Psoas muscle (tissue), 8 donors: ENCODE results near the gene HPSE2. TPM values are rescaled to one million over a fixed set of nuclear protein-coding genes. Genes with fewer than 3 reads are reported as not detected.

ENCODE experiments used
- ATAC-seq, 4 donors: fragments of 200-7000 bp; cut with Tn5 transposase; one replicate each; pipeline ENCODE4 v1.9.1; 2020; ENCODE audit warnings: moderate library complexity in 3 of 4, mild to moderate bottlenecking in 2 of 4
- DNase-seq, 2 donors: peaks; one replicate each; pipeline ENCODE4 v3.0.0-alpha.2; 2020
- H3K27ac ChIP-seq: fragments of 200-600 bp; one replicate; pipeline ENCODE4 v1.8.0; 2022
- H3K27me3 ChIP-seq, 3 donors: fragments of 200-600 bp in 1 of 3; one replicate each; pipeline versions ENCODE4 v1.6.1 to v1.8.0; 2013 to 2022; ENCODE audit warnings: low read length in 2 of 3, mild to moderate bottlenecking in 2 of 3, moderate library complexity in 1 of 3; ENCODE audit not compliant: insufficient read depth in 3 of 3
- H3K36me3 ChIP-seq, 2 donors: fragments of 200-600 bp in 1 of 2; one replicate each; pipeline versions ENCODE4 v1.6.1 to v1.8.0; 2013 to 2022; ENCODE audit warnings: low read depth in 1 of 2, mild to moderate bottlenecking in 1 of 2, moderate library complexity in 1 of 2; ENCODE audit not compliant: insufficient read depth in 1 of 2
- H3K4me1 ChIP-seq: fragments of 200-600 bp; one replicate; pipeline ENCODE4 v1.8.0; 2022
- H3K4me3 ChIP-seq: fragments of 200-600 bp; one replicate; pipeline ENCODE4 v1.8.0; 2022; ENCODE audit warnings: mild to moderate bottlenecking
- H3K9me3 ChIP-seq: fragments of 200-600 bp; one replicate; pipeline ENCODE4 v1.8.0; 2022
- CTCF ChIP-seq: fragments of 200-600 bp; IDR thresholded peaks from one replicate; pipeline ENCODE4 v1.8.0; 2022; ENCODE audit warnings: antibody characterized with exemption
- WGBS, 3 donors: extraction: QIAGEN DNeasy Blood & Tissue Kit; methylation state at CpG; one replicate each; pipeline versions ENCODE4 v1.1.6 to v1.1.7; 2013; 5-methylcytosine and 5-hydroxymethylcytosine counted together
- intact Hi-C, 2 donors: fragments of 100-400 bp; cut with DNase I; formaldehyde crosslinking; loops; one replicate each; pipeline versions ENCODE4 v1.11.0 to v1.14.2; 2022
- polyA plus RNA-seq, 3 donors: library from polyadenylated mRNA; stranded (reverse); fragments of 200-250 nt; gene quantifications; one replicate each; pipeline ENCODE4 v1.2.3, GENCODE V29; 2013
- total RNA-seq, 4 donors: library from RNA; stranded (reverse); fragmentation: NEBNext Ultra II Directional in 2 of 4; extraction: Animal tissue kit (Norgen Biotek cat#: 25700) in 2 of 4; gene quantifications; one replicate each; pipeline versions ENCODE4 v1.2.1 to v1.2.4, GENCODE V29; 2021 to 2023
- donor health status: healthy with polysubstance abuse.
- donor health status: DM: no; HTN: no; CAD: no; lungs with moderate emphysema.
- donor health status: Bipolar disorder and iron deficiency.
- donor health status: healthy.
- donor health status: DM: yes; HTN: yes; CAD: no.
- donor health status: DM: no; HTN: no; CAD: no.
- donor health status: DM: no; HTN: no; CAD: no.
- donor health status: DM: yes; HTN: yes; CAD: no.

Gene HPSE2
- total and polyA plus RNA-seq, 7 donors = 0.01 to 0.17 (median 0.03) TPM; not detected in 4

GRCh38 chr10:98778277-98778759 lies 457.3 kb downstream of the HPSE2 start:
- no peak for TF ChIP-seq CTCF
- Histone ChIP-seq H3K36me3 (no peaks in the 10 kb centered on the region), H3K4me1 (no peaks in the 10 kb centered on the region), H3K4me3 (no peak overlapping the region), H3K27ac (no peak overlapping the region), H3K27me3 (no peaks in the 10 kb centered on the region), H3K9me3 (no peaks in the 10 kb centered on the region)
- 78 to 86% (median 84%) methylated on average over 3 of the region's 3 CpGs for WGBS, 3 donors
- intact Hi-C loops = no loop called here
- ATAC-seq = no peak
- DNase-seq = no peak

DNA sequence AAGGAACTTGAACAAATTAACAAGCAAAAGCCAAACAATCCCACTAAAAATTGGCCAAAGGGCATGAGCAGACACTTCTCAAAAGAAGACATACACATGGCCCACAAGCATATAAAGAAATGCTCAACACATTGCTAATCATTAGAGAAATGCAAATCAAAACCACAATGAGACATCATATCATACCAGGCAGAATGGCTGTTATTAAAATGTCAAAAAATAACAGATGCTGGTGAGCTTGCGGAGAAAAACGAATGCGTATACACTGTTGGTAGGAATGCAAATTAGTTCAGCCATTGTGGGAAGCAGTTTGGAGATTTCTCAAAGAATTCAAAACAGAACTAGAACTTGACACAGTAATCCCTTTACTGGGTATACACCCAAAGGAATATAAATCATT lies 477.2 kb downstream of the HPSE2 start:
- intact Hi-C loops = no loop called here
- Histone ChIP-seq H3K4me3 (no peak overlapping the region), H3K36me3 (no peaks in the 10 kb centered on the region), H3K27ac (no peak overlapping the region), H3K27me3 (no peaks in the 10 kb centered on the region), H3K9me3 (no peaks in the 10 kb centered on the region), H3K4me1 (no peaks in the 10 kb centered on the region)
- no peak for DNase-seq
- no peak for TF ChIP-seq CTCF
- ATAC-seq = no peak
- 52 to 94% (median 56%) methylated on average over 3 of the region's 3 CpGs for WGBS, 3 donors

- Histone ChIP-seq H3K9me3 (no peaks in the 10 kb centered on the region), H3K27ac (no peak overlapping the region), H3K27me3 (peaks cover 0 to 4% (median 0%) of the 10 kb centered on the region in 3 donors), H3K36me3 (no peaks in the 10 kb centered on the region), H3K4me1 (no peaks in the 10 kb centered on the region), H3K4me3 (no peak overlapping the region)
- WGBS, 3 donors = 45 to 63% (median 60%) methylated on average over 1 of the region's 1 CpG
- no peak for TF ChIP-seq CTCF
- DNase-seq = no peak
- ATAC-seq = no peak
- intact Hi-C loops = no loop called here
These were observed 487.4 kb downstream of the HPSE2 start for GRCh38 chr10:98748298-98748697.

DNA sequence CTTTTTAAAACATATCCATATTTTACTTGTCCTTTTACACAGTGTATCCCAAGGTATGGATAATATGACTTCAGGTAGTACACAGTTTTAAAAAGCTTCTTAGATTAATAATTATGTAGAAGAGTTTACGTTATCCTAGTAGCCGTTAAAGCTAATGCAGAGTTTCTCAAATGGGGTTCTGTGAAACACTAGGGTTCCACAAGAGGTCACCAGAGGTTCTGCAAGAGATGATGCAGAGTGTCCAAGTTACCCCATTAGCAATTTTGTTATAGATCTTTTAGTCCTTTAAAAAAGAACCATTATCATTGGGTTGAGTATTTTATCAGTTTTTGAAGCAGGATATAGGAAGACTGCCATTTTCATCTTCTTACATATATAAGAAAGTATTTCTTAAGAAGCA lies 490.0 kb downstream of the HPSE2 start:
- Histone ChIP-seq H3K9me3 (no peaks in the 10 kb centered on the region), H3K4me1 (no peaks in the 10 kb centered on the region), H3K36me3 (no peaks in the 10 kb centered on the region), H3K27ac (no peak overlapping the region), H3K4me3 (no peak overlapping the region), H3K27me3 (peaks cover 0 to 4% (median 0%) of the 10 kb centered on the region in 3 donors)
- ATAC-seq (no peak), DNase-seq (no peak)
- 85 to 89% (median 88%) methylated on average over 2 of the region's 2 CpGs for WGBS, 3 donors
- intact Hi-C loops = no loop called here
- TF ChIP-seq CTCF = no peak

DNA sequence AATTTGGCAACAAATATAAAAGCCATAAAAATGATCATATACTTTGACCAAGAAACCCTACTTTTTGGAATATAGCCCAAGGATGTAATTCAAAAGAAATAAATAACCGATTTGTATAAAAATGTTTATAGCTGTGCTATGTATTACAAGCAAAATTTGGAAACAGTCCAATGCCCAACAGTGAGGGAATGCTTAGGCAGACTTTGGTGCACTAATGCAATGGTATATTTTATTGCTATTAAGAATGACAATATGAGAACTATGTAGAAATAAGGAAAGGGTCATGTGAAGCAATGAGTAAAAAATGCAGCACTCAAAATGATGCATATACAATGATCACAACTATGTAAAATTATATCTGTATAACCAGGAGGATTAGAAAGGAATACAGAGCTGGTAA lies 515.1 kb downstream of the HPSE2 start:
- no peaks in the 10 kb centered on the region for H3K36me3 ChIP-seq
- H3K9me3 ChIP-seq = no peaks in the 10 kb centered on the region
- DNase-seq (no peak), ATAC-seq (no peak)
- intact Hi-C loops = no loop called here
- no peaks in the 10 kb centered on the region for H3K27me3 ChIP-seq
- TF ChIP-seq CTCF = no peak
- no peak overlapping the region for H3K4me3 ChIP-seq
- 32 to 50% (median 41%) methylated on average over 1 of the region's 1 CpG for whole genome bisulfite sequencing, 3 donors
- H3K4me1 ChIP-seq = no peaks in the 10 kb centered on the region
- H3K27ac ChIP-seq = no peak overlapping the region
